GM20431 (cell line): ENCODE measurements around the gene SPTBN1.

Experiments used
- in situ Hi-C: fragments of 300-500 bp; cut with MseI, MboI; formaldehyde crosslinking; loops from one replicate; pipeline ENCODE4 v1.15.0; 2020; ENCODE audit warnings: low sequenced_read_pairs; ENCODE audit not compliant: unreplicated experiment

The SPTBN1 gene

GRCh38 chr2:54579061-54579681 lies 123.0 kb downstream of the SPTBN1 start:
- in situ Hi-C loops, result no loop called here

GRCh38 chr2:54579682-54580620 lies 123.8 kb downstream of the SPTBN1 start:
- in situ Hi-C loops, result no loop called here

GRCh38 chr2:54581326-54582039 lies 125.4 kb downstream of the SPTBN1 start:
- in situ Hi-C loops, result no loop called here

GRCh38 chr2:54582987-54583386 lies 126.9 kb downstream of the SPTBN1 start:
- in situ Hi-C loops, result no loop called here

GRCh38 chr2:54584598-54584997 lies 128.5 kb downstream of the SPTBN1 start:
- in situ Hi-C loops, result no loop called here

GRCh38 chr2:54585136-54585733 lies 129.1 kb downstream of the SPTBN1 start:
- in situ Hi-C loops, result no loop called here

GRCh38 chr2:54586062-54586461 lies 129.9 kb downstream of the SPTBN1 start:
- in situ Hi-C loops, result no loop called here

- in situ Hi-C loops, result no loop called here
Measured at GRCh38 chr2:54586494-54586893, 130.4 kb downstream of the SPTBN1 start.

- in situ Hi-C loops, result no loop called here
Measured at GRCh38 chr2:54587171-54588016, 131.3 kb downstream of the SPTBN1 start.

- in situ Hi-C loops, result no loop called here
Measured at GRCh38 chr2:54588244-54588899, 132.2 kb downstream of the SPTBN1 start.

- in situ Hi-C loops, result no loop called here
Measured at GRCh38 chr2:54589038-54589339, 132.9 kb downstream of the SPTBN1 start.

GRCh38 chr2:54589340-54590215 lies 133.5 kb downstream of the SPTBN1 start:
- in situ Hi-C loops, result no loop called here

- in situ Hi-C loops, result no loop called here
Measured at GRCh38 chr2:54590216-54591120, 134.3 kb downstream of the SPTBN1 start.

GRCh38 chr2:54591551-54591950 lies 135.4 kb downstream of the SPTBN1 start:
- in situ Hi-C loops, result no loop called here

- in situ Hi-C loops, result no loop called here
Measured at GRCh38 chr2:54593249-54593648, 137.1 kb downstream of the SPTBN1 start.

GRCh38 chr2:54594048-54594447 lies 137.9 kb downstream of the SPTBN1 start:
- in situ Hi-C loops, result no loop called here

- in situ Hi-C loops, result no loop called here
Measured at GRCh38 chr2:54595161-54595803, 139.2 kb downstream of the SPTBN1 start.
